Stomach (tissue), 9 donors: ENCODE measurements around the gene MYO1E. TPM values are rescaled to one million over a fixed set of nuclear protein-coding genes. Genes with fewer than 3 reads are reported as not detected.
A peak's percentile ranks its signal among the peaks of the same experiment; 100 is the strongest.

Source experiments
- DNase-seq, 2 donors: peaks; one replicate each; pipeline versions ENCODE4 v3.0.0 to v3.0.0-alpha.2; 2013 to 2019
- H3K27ac ChIP-seq, 5 donors: fragments of 200-600 bp in 4 of 5; sonication (generic) in 4 of 5; one replicate each; pipeline ENCODE4 v1.5.1; 2013 to 2019; ENCODE audit warnings: mild to moderate bottlenecking in 1 of 5, moderate library complexity in 1 of 5
- H3K27me3 ChIP-seq, 3 donors: fragments of 200-600 bp; sonication (generic); one replicate each; pipeline ENCODE4 v1.5.1; 2017 to 2019; ENCODE audit warnings: mixed run types in 1 of 3
- H3K36me3 ChIP-seq, 4 donors: fragments of 200-600 bp; sonication (generic); 1 replicate in 3 of 4; 2 replicates in 1 of 4; pipeline ENCODE4 v1.5.1; 2016 to 2019
- H3K4me1 ChIP-seq, 4 donors: fragments of 200-600 bp; sonication (generic); one replicate each; pipeline ENCODE4 v1.5.1; 2016 to 2019
- H3K4me3 ChIP-seq, 4 donors: fragments of 200-600 bp; sonication (generic) in 3 of 4; one replicate each; pipeline ENCODE4 v1.5.1; 2016 to 2019; ENCODE audit warnings: mild to moderate bottlenecking in 1 of 4
- H3K9me3 ChIP-seq, 4 donors: fragments of 200-600 bp; sonication (generic); one replicate each; pipeline ENCODE4 v1.5.1; 2016 to 2019
- EP300 ChIP-seq: sonication (generic); formaldehyde crosslinking; IDR thresholded peaks from one replicate; pipeline ENCODE4 v1.6.1; 2017; ENCODE audit warnings: antibody characterized with exemption
- POLR2A ChIP-seq, 4 donors: fragments of 450-650 bp; IDR thresholded peaks; one replicate each; pipeline ENCODE4 v1.6.1; 2016; ENCODE audit warnings: antibody characterized with exemption in 4 of 4, control low read depth in 2 of 4, mild to moderate bottlenecking in 1 of 4, moderate library complexity in 1 of 4
- POLR2AphosphoS5 ChIP-seq, 3 donors: sonication (generic); formaldehyde crosslinking; IDR thresholded peaks; one replicate each; pipeline ENCODE4 v1.6.1; 2016; ENCODE audit warnings: antibody characterized with exemption in 3 of 3
- WGBS, 5 donors: extraction: QIAGEN DNeasy Blood & Tissue Kit in 3 of 5; methylation state at CpG; one replicate each; pipeline versions ENCODE4 v1.1.5 to v1.1.7; 2013 to 2018; 5-methylcytosine and 5-hydroxymethylcytosine counted together
- intact Hi-C: fragments of 100-400 bp; cut with DNase I; formaldehyde crosslinking; loops from one replicate; pipeline ENCODE4 v1.15.1; 2023; ENCODE audit warnings: low total_unique reads
- polyA plus RNA-seq, 3 donors: library from polyadenylated mRNA; stranded (reverse); fragments of 200-250 nt; gene quantifications; one replicate each; pipeline ENCODE4 v1.2.3, GENCODE V29; 2013
- total RNA-seq, 5 donors: library from RNA; depleted of rRNA; stranded (reverse); fragments of >200 nt; gene quantifications; one replicate each; pipeline versions ENCODE4 v1.1.0 to v1.2.3, GENCODE V29; 2014 to 2016
- TF ChIP-seq, protein P1 (sequence below), 7 experiments: fragments of 450-650 bp in 4 of 7; fragments of 200-600 bp in 3 of 7; sonication (generic) in 3 of 7; IDR thresholded peaks; one replicate each; pipeline ENCODE4 v1.5.1; 2016 to 2019; ENCODE audit warnings: antibody characterized with exemption in 7 of 7, control low read depth in 2 of 7, mild to moderate bottlenecking in 1 of 7
- donor health status: healthy with polysubstance abuse.
- donor health status: Bipolar disorder and iron deficiency.
- donor health status: healthy.

MYO1E gene
- total and polyA plus RNA-seq, 8 donors, result 15.1 to 380 (median 46.3) TPM

DNA sequence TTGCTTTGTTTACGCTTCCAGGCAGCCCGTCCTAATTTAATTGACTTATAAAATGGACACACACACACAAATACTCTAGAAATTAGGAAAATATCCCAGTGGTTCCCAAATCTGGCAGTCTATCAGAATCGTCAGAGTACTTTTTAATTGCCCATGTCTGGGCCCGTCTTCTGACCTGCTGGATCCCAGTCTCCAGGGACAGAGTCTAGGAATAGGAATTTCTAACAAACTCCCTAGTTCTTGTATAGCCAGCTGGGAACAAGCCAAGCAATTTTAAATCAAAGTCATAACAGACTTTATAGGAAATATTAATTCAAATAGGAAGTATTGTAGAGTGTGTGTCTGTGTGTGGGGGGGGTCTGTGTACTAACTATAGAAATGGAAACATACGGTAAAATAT lies 132.6 kb downstream of the MYO1E start:
- WGBS, 5 donors, result 75 to 90% (median 78%) methylated on average over 5 of the region's 5 CpGs
- no peaks in the 10 kb centered on the region for H3K9me3 ChIP-seq
- TF ChIP-seq POLR2AphosphoS5 (IDR thresholded peaks at IDR 0.05) (no peak), POLR2A (IDR thresholded peaks at IDR 0.05) (no peak), EP300 (no peak)
- TF ChIP-seq, protein P1, sequence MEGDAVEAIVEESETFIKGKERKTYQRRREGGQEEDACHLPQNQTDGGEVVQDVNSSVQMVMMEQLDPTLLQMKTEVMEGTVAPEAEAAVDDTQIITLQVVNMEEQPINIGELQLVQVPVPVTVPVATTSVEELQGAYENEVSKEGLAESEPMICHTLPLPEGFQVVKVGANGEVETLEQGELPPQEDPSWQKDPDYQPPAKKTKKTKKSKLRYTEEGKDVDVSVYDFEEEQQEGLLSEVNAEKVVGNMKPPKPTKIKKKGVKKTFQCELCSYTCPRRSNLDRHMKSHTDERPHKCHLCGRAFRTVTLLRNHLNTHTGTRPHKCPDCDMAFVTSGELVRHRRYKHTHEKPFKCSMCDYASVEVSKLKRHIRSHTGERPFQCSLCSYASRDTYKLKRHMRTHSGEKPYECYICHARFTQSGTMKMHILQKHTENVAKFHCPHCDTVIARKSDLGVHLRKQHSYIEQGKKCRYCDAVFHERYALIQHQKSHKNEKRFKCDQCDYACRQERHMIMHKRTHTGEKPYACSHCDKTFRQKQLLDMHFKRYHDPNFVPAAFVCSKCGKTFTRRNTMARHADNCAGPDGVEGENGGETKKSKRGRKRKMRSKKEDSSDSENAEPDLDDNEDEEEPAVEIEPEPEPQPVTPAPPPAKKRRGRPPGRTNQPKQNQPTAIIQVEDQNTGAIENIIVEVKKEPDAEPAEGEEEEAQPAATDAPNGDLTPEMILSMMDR (IDR thresholded peaks at IDR 0.05), result no peak
- intact Hi-C loops, result loop anchor here (10.0 kb wide), 1 partner anchor 255 kb away; no protein-coding TSS in a partner anchor
- H3K27me3 ChIP-seq, result no peaks in the 10 kb centered on the region
- DNase-seq, result peak in 1 of 2 donors; percentile 17
- H3K4me1 ChIP-seq, result peaks cover 0 to 16% (median 0%) of the 10 kb centered on the region in 4 donors
- H3K27ac ChIP-seq, result no peak overlapping the region
- no peak overlapping the region for H3K4me3 ChIP-seq
- no peaks in the 10 kb centered on the region for H3K36me3 ChIP-seq

DNA sequence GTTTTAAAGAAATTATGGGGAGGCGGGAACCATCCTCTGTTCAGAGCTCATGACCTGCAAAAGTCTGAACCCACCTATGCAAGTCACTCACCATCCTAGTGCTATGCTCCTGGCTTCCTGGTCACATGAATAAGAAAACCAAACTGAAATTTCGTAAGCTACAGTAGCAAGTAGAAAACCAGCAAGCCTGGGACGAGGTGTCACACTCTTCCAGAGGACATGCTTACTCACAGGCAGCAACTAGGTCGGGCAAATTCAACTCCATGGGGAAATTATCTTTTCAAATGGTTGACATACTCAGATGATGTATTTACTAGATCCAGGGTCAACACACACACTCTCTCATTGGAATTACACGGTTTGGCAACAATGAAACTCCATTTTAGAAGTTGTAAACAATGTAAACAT lies 134.7 kb downstream of the MYO1E start:
- WGBS, 5 donors, result 71 to 89% (median 79%) methylated on average over 5 of the region's 5 CpGs
- intact Hi-C loops, result no loop called here
- H3K4me3 ChIP-seq, result no peak overlapping the region
- no peaks in the 10 kb centered on the region for H3K9me3 ChIP-seq
- H3K27ac ChIP-seq, result no peak overlapping the region
- TF ChIP-seq, protein P1 (IDR thresholded peaks at IDR 0.05), result no peak
- TF ChIP-seq POLR2A (IDR thresholded peaks at IDR 0.05) (no peak), POLR2AphosphoS5 (IDR thresholded peaks at IDR 0.05) (no peak), EP300 (no peak)
- no peaks in the 10 kb centered on the region for H3K27me3 ChIP-seq
- no peak for DNase-seq
- H3K36me3 ChIP-seq, result no peaks in the 10 kb centered on the region
- H3K4me1 ChIP-seq, result peaks cover 0 to 16% (median 0%) of the 10 kb centered on the region in 4 donors

DNA sequence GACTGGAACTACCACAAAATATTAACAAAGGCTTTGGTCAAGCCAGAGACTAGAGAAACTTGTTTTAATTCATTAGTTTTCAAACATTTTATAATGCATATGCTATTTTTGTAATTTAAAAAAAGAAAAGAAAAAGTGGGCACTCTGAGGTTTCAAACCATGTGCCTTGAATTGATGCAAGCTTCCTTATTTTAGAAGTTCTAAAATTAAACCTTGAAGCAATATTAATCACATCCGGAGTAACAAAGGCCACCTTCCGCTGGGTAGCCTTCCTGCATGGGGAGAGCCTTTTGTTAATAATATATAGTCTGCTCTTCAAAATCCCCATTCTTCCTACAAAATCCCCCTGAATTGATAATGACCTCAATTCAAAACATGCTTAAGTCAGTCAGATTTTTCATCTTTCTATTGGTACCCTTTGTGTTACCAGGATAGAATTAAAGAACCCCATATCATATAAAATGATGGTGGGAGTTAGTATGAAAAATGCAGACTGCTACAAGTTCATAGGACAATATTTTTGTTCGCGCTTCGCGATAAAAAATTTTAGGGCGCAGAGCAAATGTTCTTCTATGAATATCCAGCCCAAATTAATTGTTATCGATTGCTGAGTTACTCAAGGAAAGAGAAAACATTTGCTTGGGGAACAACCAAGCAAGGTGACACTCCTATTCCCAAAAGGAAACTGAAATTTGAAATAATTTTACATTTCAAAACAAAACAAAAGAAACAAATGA lies 135.4 kb downstream of the MYO1E start:
- H3K27ac ChIP-seq, result no peak overlapping the region
- H3K9me3 ChIP-seq, result no peaks in the 10 kb centered on the region
- 87 to 92% (median 90%) methylated on average over 8 of the region's 8 CpGs for WGBS, 5 donors
- intact Hi-C loops, result no loop called here
- no peak overlapping the region for H3K4me3 ChIP-seq
- no peaks in the 10 kb centered on the region for H3K36me3 ChIP-seq
- no peak for DNase-seq
- H3K27me3 ChIP-seq, result no peaks in the 10 kb centered on the region
- H3K4me1 ChIP-seq, result peaks cover 0 to 17% (median 3%) of the 10 kb centered on the region in 4 donors
- no peak for TF ChIP-seq POLR2A (IDR thresholded peaks at IDR 0.05)
- TF ChIP-seq, protein P1 (IDR thresholded peaks at IDR 0.05), result no peak
- TF ChIP-seq POLR2AphosphoS5 (IDR thresholded peaks at IDR 0.05), result no peak
- TF ChIP-seq EP300, result no peak

DNA sequence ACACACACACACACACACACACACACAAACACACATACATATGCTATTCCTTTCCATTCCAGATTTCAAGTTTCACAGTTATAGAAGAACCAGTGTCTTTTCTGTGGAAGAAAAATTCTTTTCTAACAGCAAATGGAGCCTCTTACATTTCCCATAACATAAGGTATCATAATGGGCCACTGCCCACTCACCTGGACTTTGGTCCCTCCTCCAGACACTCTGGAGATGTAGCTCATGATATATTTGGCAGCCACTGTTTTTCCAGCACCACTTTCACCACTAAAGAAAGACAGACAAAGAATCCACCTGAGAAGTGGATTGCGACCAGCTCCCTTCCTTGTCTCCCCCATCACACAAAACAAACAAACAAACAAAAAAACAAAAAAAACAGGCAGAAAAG lies 136.3 kb downstream of the MYO1E start:
- TF ChIP-seq POLR2AphosphoS5 (IDR thresholded peaks at IDR 0.05), result no peak
- no peak for TF ChIP-seq EP300
- no peak for TF ChIP-seq POLR2A (IDR thresholded peaks at IDR 0.05)
- TF ChIP-seq, protein P1 (IDR thresholded peaks at IDR 0.05), result no peak
- Histone ChIP-seq H3K4me1 (peaks cover 0 to 20% (median 4%) of the 10 kb centered on the region in 4 donors), H3K36me3 (peaks cover 0 to 6% (median 3%) of the 10 kb centered on the region in 4 donors), H3K9me3 (no peaks in the 10 kb centered on the region), H3K4me3 (no peak overlapping the region), H3K27me3 (no peaks in the 10 kb centered on the region), H3K27ac (no peak overlapping the region)
- DNase-seq, result no peak
- WGBS, 5 donors, result 50 to 86% (median 79%) methylated on average over 1 of the region's 1 CpG
- intact Hi-C loops, result no loop called here
